ENCODE data around the gene SREK1. TPM values are rescaled to one million over a fixed set of nuclear protein-coding genes. Genes with fewer than 3 reads are reported as not detected.

SREK1 gene
- total RNA-seq, 1 experiment from 2014 or later = 59.6 TPM

GRCh38 chr5:66232275-66232674 is 88.2 kb downstream of the SREK1 start:
- no peaks in the 10 kb centered on the region for H3K27me3 ChIP-seq (ENCODE audit: insufficient read depth, low read length)
- no peak overlapping the region for H3T11ph ChIP-seq (ENCODE audit: low read length)
- DNase-seq = no peak
- no peak overlapping the region for H2BK120ac ChIP-seq (ENCODE audit: low read depth, low read length, poor library complexity, severe bottlenecking)
- H2BK5ac ChIP-seq (ENCODE audit: insufficient read length, low read length) = no peak overlapping the region
- H3K4me1 ChIP-seq (ENCODE audit: insufficient read depth, low read length) = peaks cover 4% of the 10 kb centered on the region; the same call in 1 of the 2 replicates
- no peak overlapping the region for H2BK12ac ChIP-seq (ENCODE audit: insufficient read length, low read depth, low read length)
- H3K14ac ChIP-seq (ENCODE audit: insufficient read depth, low read length) = no peak overlapping the region
- Mint-ChIP-seq H3K4me3 (no peak overlapping the region), H3K27me3 (ENCODE audit: low read depth) (no peaks in the 10 kb centered on the region), H3K36me3 (ENCODE audit: insufficient read depth in 1 of 3, low read depth in 3 of 3) (no peaks in the 10 kb centered on the region), H3K9me3 (no peaks in the 10 kb centered on the region), H3K4me1 (peaks cover 21 to 25% of the 10 kb centered on the region in 2 experiments), H3K27ac (no peak overlapping the region)
- H4K20me1 ChIP-seq (ENCODE audit: control insufficient read depth, insufficient read depth, insufficient read length) = no peaks in the 10 kb centered on the region
- no peaks in the 10 kb centered on the region for H3K23me2 ChIP-seq (ENCODE audit: insufficient read length, low read depth, low read length, poor library complexity, severe bottlenecking)
- no CpG with 5 or more reads among the region's 6 CpGs for WGBS (ENCODE audit: extremely low coverage, insufficient read length, low lambda C conversion rate)
- H2AFZ ChIP-seq (ENCODE audit: low read length) = no peak overlapping the region
- no peak for TF ChIP-seq CTCF (conservative IDR thresholded peaks at IDR 0.05)
- no peak overlapping the region for H4K5ac ChIP-seq (ENCODE audit: insufficient read length, low read depth, low read length)
- H3K4me2 ChIP-seq (ENCODE audit: insufficient read depth, insufficient read length, low read length) = no peak overlapping the region
- H3K9ac ChIP-seq (ENCODE audit: extremely low read depth, insufficient read length, low read length) = no peak overlapping the region
- no peak overlapping the region for H3K18ac ChIP-seq (ENCODE audit: insufficient read length, low read depth, low read length)
- no peak overlapping the region for H2BK15ac ChIP-seq (ENCODE audit: low read depth, low read length)
- H3K4ac ChIP-seq (ENCODE audit: low read depth, low read length) = no peak overlapping the region
- H3K79me2 ChIP-seq (ENCODE audit: insufficient read depth, low read length) = no peaks in the 10 kb centered on the region
- no peak overlapping the region for H2BK20ac ChIP-seq (ENCODE audit: low read depth, low read length, poor library complexity, severe bottlenecking)
- no peaks in the 10 kb centered on the region for H3K9me3 ChIP-seq (ENCODE audit: control insufficient read depth, low read depth, low read length)
- H3K23ac ChIP-seq (ENCODE audit: insufficient read length, low read depth, low read length) = no peak overlapping the region
- H4K8ac ChIP-seq (replicated peaks; ENCODE audit: insufficient read length, low read depth, low read length) = no peak overlapping the region
- no peaks in the 10 kb centered on the region for H3K79me1 ChIP-seq (ENCODE audit: insufficient read depth, low read depth, low read length, poor library complexity, severe bottlenecking)
- H3K27ac ChIP-seq (ENCODE audit: insufficient read length, low read depth, low read length) = no peak overlapping the region
- H4K91ac ChIP-seq (ENCODE audit: insufficient read length, low read depth, low read length) = no peak overlapping the region
- H3K56ac ChIP-seq (ENCODE audit: insufficient read length, low read depth, low read length) = no peak overlapping the region
- no peak overlapping the region for H2AK5ac ChIP-seq (ENCODE audit: insufficient read length, low read length)
